Omental fat pad (tissue), 4 donors: ENCODE measurements around the gene SPIRE1. TPM values are rescaled to one million over a fixed set of nuclear protein-coding genes. Genes with fewer than 3 reads are reported as not detected.
"Not testable (repeated sequence)": the region's sequence is repeated elsewhere in the genome, so short reads cannot be mapped to it uniquely, and the experiment has no call there.

Experiments
- ATAC-seq: fragments of 150-250 bp; one replicate; pipeline ENCODE4 v1.9.1; 2016; ENCODE audit warnings: mild to moderate bottlenecking, moderate library complexity; ENCODE audit not compliant: low FRiP score
- DNase-seq: peaks from one replicate; pipeline ENCODE4 v3.0.0-alpha.2; 2019; ENCODE audit warnings: low spot score
- total RNA-seq, 4 donors: library from RNA; depleted of rRNA; stranded (reverse); fragments of >200 nt; gene quantifications; one replicate each; pipeline ENCODE4 v1.1.0, GENCODE V29; 2016
- TF ChIP-seq, protein P1 (sequence below), 3 donors: fragments of 450-650 bp; IDR thresholded peaks; one replicate each; pipeline ENCODE4 v1.5.1; 2016 to 2017; ENCODE audit warnings: antibody characterized with exemption in 3 of 3, mild to moderate bottlenecking in 3 of 3, moderate library complexity in 2 of 3

SPIRE1 gene
- total RNA-seq, 4 donors from 2014 or later: 16.8 to 29.2 (median 24.8) TPM

DNA sequence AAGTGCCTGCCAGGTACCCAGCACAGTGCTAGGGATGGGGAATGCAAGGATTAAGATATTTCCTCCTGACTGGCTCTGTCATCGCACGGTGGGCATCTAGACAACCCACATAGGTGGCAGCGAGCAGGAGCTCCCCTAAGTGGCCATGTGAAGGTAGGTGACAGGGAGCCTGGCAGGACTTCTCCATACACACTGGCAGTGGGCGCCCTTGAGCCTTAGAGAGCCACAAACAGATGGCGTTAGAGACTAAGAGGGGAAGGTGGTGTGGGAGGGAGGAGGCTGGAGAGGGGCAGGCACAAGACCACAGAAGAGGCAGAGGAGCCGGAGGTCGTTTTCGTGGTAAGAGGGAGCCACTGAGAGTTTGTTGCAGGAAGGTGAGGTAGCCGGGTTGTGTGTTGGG, 235.0 kb downstream of the SPIRE1 start:
- DNase-seq: no peak
- no peak for ATAC-seq
- TF ChIP-seq, protein P1, sequence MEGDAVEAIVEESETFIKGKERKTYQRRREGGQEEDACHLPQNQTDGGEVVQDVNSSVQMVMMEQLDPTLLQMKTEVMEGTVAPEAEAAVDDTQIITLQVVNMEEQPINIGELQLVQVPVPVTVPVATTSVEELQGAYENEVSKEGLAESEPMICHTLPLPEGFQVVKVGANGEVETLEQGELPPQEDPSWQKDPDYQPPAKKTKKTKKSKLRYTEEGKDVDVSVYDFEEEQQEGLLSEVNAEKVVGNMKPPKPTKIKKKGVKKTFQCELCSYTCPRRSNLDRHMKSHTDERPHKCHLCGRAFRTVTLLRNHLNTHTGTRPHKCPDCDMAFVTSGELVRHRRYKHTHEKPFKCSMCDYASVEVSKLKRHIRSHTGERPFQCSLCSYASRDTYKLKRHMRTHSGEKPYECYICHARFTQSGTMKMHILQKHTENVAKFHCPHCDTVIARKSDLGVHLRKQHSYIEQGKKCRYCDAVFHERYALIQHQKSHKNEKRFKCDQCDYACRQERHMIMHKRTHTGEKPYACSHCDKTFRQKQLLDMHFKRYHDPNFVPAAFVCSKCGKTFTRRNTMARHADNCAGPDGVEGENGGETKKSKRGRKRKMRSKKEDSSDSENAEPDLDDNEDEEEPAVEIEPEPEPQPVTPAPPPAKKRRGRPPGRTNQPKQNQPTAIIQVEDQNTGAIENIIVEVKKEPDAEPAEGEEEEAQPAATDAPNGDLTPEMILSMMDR (IDR thresholded peaks at IDR 0.05): no peak

DNA sequence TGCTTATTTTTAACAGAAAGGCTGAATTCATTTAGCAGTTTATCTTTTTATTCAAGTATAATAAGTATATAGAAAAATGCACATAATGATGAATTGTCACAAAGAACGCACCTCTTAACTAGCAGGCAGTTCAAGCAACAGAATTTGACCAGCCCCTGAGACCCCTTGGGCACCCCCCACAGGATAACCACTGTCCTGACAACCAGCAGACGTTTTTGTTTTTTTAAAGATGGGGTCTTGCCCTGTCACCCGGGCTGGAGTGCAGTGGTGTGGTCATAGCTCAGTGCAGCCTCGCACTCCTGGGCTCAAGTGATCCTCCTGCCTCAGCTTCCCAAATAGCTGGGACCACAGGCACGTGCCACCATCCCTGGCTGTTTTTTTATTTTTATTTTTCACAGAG, 236.2 kb downstream of the SPIRE1 start:
- ATAC-seq (no peak), DNase-seq (no peak)
- TF ChIP-seq, protein P1 (IDR thresholded peaks at IDR 0.05): no peak

DNA sequence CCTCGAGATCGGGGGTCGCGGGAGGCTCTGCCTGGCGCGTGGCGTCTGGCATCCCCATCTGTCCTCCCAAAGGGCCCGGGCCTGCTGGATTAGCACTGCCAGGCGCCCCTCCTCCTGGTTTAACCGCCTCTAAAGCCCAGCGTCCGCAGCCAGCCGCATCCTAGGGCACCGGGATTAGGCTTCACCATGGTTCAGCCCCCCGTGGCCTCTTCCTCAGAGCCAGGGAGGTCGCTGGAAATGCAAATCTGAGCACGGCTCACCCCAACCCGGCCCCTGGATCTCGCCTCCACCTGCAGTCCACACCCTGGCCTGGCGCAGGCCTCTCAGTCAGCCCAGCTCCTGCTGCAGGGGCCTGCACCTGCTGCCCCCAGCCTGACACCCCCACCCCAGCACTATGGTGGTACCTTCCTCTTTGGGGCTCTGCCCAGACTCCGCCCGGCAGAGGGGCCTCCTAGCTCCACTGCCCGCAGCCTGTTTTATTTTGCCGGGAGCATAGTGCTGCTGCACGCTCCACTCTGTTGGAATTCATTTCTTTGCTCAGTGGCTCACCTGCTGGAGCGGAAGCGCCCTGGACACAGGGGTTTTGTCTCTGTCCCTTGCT, 237.0 kb downstream of the SPIRE1 start:
- TF ChIP-seq, protein P1 (IDR thresholded peaks at IDR 0.05): no peak
- DNase-seq: no peak
- peak; percentile 43 for ATAC-seq

DNA sequence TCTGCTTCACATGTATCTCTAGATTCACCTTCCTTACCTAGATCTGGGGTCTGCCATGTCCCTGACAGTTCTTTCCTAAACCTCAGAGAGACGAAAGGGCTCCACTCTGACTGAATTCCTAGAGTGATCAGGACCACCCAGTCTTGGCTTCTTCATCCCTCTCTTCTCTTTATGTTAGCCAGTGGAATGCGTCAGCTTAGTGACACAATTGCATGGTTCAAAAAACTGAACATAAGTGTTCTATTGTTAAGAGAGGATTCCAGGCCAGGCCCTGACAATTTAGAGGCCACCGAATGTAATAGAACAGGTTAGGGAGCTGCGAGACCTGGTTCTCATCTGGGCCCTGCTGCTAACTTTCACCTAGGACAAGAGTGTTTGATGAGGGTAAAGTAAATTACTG, 240.2 kb downstream of the SPIRE1 start:
- ATAC-seq (no peak), DNase-seq (no peak)
- TF ChIP-seq, protein P1 (IDR thresholded peaks at IDR 0.05): no peak

DNA sequence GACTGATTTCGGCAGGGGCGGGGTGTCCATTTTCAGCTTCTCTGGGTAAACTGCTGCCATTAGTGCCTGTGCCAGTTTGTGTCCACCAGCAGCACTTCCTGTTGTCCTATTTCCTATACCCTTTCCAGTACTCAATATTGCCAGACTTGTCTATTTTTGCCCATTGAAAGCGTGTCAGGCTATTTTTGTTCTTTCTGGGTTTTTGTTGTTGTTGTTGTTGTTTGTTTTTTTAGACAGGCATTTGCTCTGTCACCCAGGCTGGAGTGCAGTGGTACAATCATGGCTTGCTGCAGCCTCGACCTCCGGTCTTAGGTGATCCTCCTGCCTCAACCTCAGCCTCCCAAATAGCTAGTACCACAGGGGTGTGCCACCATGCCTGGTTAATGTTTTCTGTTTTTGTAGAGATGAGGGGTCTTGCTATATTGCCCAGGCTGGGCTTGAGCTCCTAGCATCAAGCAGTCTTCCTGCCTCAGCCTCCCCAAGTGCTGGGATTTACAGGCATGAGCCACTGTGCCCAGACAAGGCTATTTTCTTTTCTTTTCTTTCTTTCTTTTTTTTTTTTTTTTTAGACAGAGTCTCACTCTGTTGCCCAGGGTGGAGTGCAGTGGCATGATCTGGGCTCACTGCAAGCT, 241.7 kb downstream of the SPIRE1 start:
- ATAC-seq (no peak), DNase-seq (no peak)
- TF ChIP-seq, protein P1 (IDR thresholded peaks at IDR 0.05): no peak

DNA sequence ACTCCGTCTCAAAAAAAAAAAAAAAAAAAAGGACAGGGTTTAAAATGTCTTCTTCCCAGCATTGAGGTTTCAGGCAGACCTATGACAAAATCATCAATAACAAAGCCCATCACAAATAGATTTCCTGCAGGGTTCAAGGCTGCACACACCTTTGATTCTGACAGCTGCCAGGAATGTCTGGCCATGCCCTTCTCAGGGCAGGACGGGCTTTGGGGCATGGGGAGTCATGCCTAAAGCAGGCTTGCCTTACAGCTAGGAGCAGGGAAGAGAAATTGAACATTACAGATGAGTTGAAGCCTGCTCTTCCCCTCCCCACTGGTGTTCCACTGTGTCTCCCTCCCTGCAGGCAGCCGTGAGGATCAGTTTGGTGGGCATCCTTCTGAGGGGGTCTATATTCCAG, 246.5 kb downstream of the SPIRE1 start:
- no peak for DNase-seq
- ATAC-seq: no peak
- TF ChIP-seq, protein P1 (IDR thresholded peaks at IDR 0.05): no peak

DNA sequence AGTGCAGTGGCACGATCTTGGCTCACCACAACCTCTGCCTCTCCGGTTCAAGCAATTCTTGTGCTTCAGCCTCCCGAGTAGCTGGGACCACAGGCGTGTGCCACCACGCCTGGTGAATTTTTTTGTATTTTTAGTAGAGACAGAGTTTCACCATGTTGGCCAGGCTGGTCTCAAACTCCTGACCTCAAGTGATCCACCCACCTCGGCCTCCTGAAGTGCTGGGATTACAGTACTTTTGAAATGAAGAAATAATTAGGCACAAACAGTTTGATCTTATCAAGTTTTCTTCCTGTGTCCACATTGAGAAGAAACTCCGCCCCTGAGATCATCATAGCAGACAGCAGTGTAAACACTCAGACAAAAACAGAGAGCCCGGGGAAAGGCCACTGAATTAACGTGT, 247.2 kb downstream of the SPIRE1 start:
- not testable (repeated sequence) for DNase-seq, ATAC-seq
